Smooth muscle cell of trachea (primary cell): ENCODE measurements around the gene CWC25. TPM values are rescaled to one million over a fixed set of nuclear protein-coding genes. Genes with fewer than 3 reads are reported as not detected.

ENCODE experiments used
- total RNA-seq: library from RNA; depleted of rRNA; stranded (reverse); fragments of >200 nt; gene quantifications from 2 replicates; pipeline ENCODE4 v1.2.1, GENCODE V29; 2014

The CWC25 gene
- 8.4 and 10.9 TPM in 2 replicates for total RNA-seq

GRCh38 chr17:38824899-38825761 is at the start of gene CWC25:
Gene CWC25, minus strand, starts transcription at chr17:38825321. Its CDS starts 138 bp downstream, at chr17:38825183.

DNA sequence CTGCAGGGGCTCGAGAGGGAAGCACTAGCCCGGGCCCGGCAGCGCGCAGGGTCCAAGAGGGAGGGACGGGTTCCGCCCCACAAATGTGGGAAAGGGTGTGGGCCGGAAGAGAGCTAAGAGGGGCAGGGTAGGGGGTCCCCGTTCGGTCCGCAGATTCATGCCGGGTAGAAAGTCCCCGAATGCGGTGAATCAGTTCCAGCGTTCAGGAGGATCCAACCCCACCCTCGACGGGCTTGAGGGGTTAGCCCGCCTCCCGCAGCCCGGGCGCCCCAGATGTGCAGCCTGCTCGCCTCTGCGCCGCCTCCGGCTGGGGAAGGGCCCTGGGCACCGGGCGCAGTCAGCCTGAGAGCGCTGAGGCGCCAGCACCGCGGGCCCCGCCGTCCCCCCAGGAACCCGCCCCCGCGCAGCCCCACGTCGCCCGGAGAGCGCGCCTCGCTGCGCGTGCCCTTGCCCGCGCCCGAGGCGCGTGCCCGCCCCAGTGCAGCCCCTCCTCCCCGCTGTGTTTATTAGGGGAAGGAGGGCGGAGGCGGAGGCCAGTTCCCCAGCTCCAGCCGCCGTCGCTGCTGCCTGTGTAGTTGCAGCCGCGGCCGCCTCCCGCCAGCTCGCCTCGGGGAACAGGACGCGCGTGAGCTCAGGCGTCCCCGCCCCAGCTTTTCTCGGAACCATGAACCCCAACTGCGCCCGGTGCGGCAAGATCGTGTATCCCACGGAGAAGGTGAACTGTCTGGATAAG is 44.6 kb upstream of the CWC25 start, which contains the start of gene LASP1:
Gene LASP1 (plus strand): TSS at position 533 of the 733 bp plus-strand sequence. CDS start 132 bp downstream, at position 665.

DNA sequence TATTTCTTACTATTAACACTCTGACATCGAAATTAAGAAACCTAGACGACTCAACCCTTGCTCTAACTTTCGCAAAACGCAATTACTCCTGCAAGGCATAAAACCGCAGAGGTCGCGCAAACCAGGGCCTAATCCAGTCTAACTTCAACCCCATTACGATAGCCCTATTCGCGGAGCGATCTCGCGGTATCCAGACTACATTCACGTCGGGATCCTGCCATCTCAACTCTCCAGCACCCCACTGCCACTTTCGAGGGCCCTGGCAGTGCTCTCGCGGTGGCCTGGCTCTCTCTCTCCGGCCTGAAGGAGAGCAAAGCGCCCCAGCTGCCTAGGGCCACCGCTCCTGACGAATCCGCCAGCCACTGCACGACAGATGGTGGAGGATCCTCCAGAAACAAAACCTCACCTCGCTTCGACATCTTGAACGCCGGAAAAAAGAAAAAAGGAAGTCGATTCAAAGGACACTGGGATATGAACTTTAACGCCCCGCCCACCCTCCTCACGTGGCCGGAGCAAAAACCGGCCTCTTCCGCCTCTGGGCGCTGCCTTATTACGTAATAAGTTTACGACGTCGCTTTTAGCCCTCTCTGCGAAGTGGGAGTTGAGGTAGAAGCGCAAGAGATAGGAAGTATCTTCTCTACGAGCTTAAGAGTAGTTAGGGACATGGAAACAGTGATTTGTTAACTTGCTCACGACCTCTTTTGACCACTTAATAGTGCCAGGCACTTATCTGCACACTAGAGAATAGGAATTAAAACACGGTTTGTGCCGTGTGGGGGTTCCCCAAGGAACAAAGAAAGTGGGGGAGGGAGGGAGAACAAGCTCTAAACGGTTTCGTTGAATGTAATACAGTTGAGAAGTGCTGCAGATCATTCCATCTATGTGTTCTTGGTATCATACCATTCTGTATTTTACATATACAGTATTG is 28.4 kb upstream of the CWC25 start, which contains the start of gene RPL23:
Gene RPL23 (minus strand): TSS at position 430 of the 928 bp plus-strand sequence. CDS start 11 bp downstream, at position 419.

GRCh38 chr17:38799501-38800236 is 25.5 kb downstream of the CWC25 start, which contains the start of gene PIP4K2B:
Gene PIP4K2B, minus strand, starts transcription at chr17:38799556. Its CDS starts 132 bp downstream, at chr17:38799424.

GRCh38 chr17:38752308-38753070 is 72.6 kb downstream of the CWC25 start, which contains the start of gene PSMB3:
Gene PSMB3, plus strand, starts transcription at chr17:38752741. Its CDS starts 86 bp downstream, at chr17:38752827.

Other genes with a start within 250 kb of the CWC25 start
- under 0.01 and 0.17 TPM in 2 replicates for gene SRCIN1, start 219.4 kb downstream of the CWC25 start, total RNA-seq
- gene EPOP, start 150.4 kb downstream of the CWC25 start, total RNA-seq: 0.44 and 0.99 TPM in 2 replicates
- 23.7 and 27.6 TPM in 2 replicates for gene MLLT6, start 120.0 kb downstream of the CWC25 start, total RNA-seq
- gene CISD3, start 95.0 kb downstream of the CWC25 start, total RNA-seq: 3.8 and 6.9 TPM in 2 replicates
- 2.3 and 4.4 TPM in 2 replicates for gene PCGF2, start 77.0 kb downstream of the CWC25 start, total RNA-seq
- gene PSMB3, start 72.6 kb downstream of the CWC25 start, total RNA-seq: 124 and 348 TPM in 2 replicates
- 73.9 and 99.1 TPM in 2 replicates for gene PIP4K2B, start 25.8 kb downstream of the CWC25 start, total RNA-seq
- 843 and 1,287 TPM in 2 replicates for gene RPL23, start 28.4 kb upstream of the CWC25 start, total RNA-seq
- 186 and 207 TPM in 2 replicates for gene LASP1, start 44.7 kb upstream of the CWC25 start, total RNA-seq
- gene FBXO47, start 142.1 kb upstream of the CWC25 start, total RNA-seq: under 0.01 TPM in 1 of 2 replicates, not detected in the other